Breast epithelium (tissue), 3 donors: Measurements from ENCODE around the gene ANKRD44.

Experiments used
- CTCF ChIP-seq, 3 donors: fragments of 450-650 bp; IDR thresholded peaks; one replicate each; pipeline ENCODE4 v1.5.1; 2016 to 2017; ENCODE audit warnings: antibody characterized with exemption in 3 of 3, mild to moderate bottlenecking in 3 of 3, moderate library complexity in 3 of 3
- POLR2A ChIP-seq: fragments of 450-650 bp; IDR thresholded peaks from one replicate; pipeline ENCODE4 v1.6.1; 2016; ENCODE audit warnings: antibody characterized with exemption, mild to moderate bottlenecking, moderate library complexity

GRCh38 chr2:196989496-196989895 lies 321.1 kb downstream of the ANKRD44 start:
- TF ChIP-seq CTCF (IDR thresholded peaks at IDR 0.05) (no peak), POLR2A (no peak)
